Ovary (tissue), 3 donors: ENCODE results near the gene SETDB2.

Source experiments
- CTCF ChIP-seq, 3 donors: fragments of 450-650 bp in 2 of 3; fragments of 200-600 bp in 1 of 3; IDR thresholded peaks; one replicate each; pipeline versions ENCODE4 v1.5.1 to v1.8.0; 2016 to 2022; ENCODE audit warnings: antibody characterized with exemption in 3 of 3, mild to moderate bottlenecking in 1 of 3
- POLR2A ChIP-seq: fragments of 450-650 bp; IDR thresholded peaks from one replicate; pipeline ENCODE4 v1.6.1; 2017; ENCODE audit warnings: antibody characterized with exemption, mild to moderate bottlenecking, moderate library complexity
- donor health status: DM: no; HTN: no; CAD: no.

- TF ChIP-seq CTCF (IDR thresholded peaks at IDR 0.05) = no peak
- no peak for TF ChIP-seq POLR2A
These were observed 94.3 kb downstream of the SETDB2 start for GRCh38 chr13:49538404-49538803.
